ENCODE results near the gene SLC24A3.

Gene SLC24A3

DNA sequence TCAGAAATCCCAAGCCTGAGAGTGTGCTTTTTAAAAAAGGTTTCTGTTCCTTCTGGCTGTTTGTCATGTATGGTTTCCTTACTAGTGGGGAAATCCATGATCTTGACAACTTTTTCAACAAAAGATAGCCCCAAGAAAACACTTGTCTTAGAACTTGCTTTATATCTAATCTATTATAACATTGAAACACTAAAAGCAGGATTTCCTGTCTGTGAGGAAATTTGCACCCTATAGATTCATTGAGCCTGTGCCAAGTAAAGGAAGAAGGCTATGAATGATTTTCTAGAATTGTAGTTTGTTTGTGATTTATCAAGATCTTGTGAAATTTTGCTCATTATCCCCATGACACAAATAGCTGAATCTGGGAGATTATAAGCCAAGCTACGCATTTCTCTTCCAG, 307.0 kb downstream of the SLC24A3 start:
- no peak for DNase-seq

GRCh38 chr20:19520261-19520660, 307.8 kb downstream of the SLC24A3 start:
- DNase-seq: no peak

GRCh38 chr20:19522071-19522801, 309.8 kb downstream of the SLC24A3 start:
- peak in 3 of 6 experiments; percentile 1 to 12 (median 8) for DNase-seq

DNA sequence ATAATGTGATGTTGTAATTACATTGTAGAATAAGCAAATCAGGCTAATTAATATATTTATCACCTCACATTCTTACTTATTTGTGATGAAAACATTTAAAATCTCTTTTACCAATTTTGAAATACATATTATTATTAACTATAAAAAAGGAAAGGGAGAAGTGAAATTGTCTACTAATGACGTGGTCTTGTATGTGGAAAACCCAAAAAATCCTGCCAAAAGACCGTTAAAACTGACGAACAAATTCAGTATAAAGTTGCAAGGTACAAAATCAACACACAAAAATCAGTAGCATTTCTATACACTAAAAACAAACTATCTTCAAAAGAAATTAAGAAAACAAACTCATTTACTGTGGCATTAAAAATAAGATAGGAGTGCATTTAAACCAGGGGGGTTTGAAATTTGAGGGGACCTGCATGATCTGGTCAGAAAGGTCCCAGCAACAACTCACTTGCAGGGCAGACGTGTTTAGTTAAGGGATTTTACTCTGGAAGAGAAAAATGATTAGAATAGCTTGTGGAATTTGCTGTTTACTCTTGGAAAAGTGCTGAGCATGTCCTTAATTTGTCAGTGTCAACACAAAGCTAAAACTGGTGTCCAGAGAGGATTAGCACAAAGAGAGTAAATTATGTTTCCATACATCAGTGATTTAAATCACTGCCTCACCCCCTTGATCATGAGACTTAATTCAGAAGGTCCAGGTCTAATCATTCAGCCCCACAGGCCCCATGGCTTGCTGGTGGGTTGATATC, 310.6 kb downstream of the SLC24A3 start:
- DNase-seq: no peak

- no peak for DNase-seq
Observed at GRCh38 chr20:19524691-19525090, 312.2 kb downstream of the SLC24A3 start.

DNA sequence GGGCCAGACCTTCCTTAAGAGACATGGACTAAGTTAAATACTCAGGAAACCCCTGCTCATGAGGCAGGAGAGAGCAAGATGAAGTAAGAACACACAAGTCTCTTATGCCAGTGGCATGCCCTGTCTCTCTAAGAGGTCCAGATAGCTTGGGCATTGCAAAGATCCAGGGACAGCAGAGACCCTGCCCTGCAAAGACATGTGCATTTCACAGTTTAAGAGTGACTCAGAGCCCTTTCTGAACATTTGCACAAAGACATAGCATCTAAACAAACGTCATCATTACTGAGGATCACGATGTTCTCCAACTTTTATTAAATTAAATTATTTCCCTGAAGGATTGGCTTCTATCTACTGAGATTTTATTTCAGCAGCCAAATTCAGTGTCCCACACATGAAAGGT, 315.1 kb downstream of the SLC24A3 start:
- no peak for DNase-seq

GRCh38 chr20:19528286-19529030, 316.0 kb downstream of the SLC24A3 start:
- no peak for DNase-seq

DNA sequence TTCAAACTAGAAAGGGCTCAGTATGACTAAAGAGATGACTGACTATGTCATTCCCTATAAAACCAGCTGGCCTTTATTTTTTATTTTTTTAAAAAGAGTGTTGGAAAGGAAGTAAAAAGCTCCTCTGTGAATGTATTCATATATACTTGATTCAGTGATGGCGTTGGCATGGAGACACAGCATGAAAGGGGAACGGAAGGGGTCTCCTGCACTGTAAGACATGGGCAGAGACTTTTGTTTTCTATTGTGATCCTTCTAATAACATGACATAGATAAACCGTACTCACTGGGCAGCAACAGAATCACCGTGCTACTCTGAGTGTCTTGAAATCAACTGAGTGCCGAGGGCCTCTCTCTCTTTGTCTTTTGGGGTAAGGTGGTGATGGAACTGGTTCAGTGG, 317.6 kb downstream of the SLC24A3 start:
- no peak for DNase-seq

- no peak for DNase-seq
Observed at GRCh38 chr20:19531446-19531845, 319.0 kb downstream of the SLC24A3 start.

DNA sequence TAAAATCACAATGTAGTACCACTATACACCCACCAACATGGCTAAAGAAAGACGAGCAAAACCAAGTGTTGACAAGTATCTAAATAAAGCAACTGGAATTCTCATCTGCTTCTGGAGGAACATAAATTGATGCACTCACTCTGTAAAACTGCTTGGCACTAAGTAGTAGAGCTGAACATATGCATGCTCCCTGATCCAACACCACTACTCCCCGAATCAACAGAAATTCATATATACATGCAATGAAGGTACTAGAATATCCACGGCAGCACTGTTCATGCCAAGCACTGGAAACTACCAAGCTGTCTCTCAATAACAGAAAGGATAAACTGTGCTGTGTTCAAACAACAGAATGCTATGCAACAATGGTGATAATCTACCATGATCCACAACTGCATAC, 326.1 kb downstream of the SLC24A3 start:
- DNase-seq: no peak

GRCh38 chr20:19539191-19539590, 326.7 kb downstream of the SLC24A3 start:
- DNase-seq: no peak

- no peak for DNase-seq
Observed at GRCh38 chr20:19540392-19540791, 327.9 kb downstream of the SLC24A3 start.

DNA sequence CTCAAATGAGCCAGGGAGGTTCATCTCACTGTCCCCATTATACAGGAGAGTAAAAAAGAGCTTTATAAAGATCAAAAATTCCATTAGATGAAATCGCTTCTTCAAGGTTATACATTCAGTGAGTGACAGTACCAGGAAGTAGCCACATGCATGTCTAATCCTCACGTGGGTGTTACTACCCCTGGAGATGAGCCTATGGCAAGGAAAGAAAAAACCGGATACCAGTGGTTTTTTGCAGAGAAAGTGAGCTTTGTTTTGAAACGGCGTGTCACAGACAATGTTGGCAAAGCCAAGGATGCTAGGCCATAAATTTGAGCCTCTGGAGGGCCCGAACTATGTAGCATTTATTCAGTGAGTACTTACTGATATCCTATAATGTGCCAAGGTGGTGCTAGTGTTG, 330.7 kb downstream of the SLC24A3 start:
- peak in 2 of 6 experiments; percentile 2 to 6 for DNase-seq

DNA sequence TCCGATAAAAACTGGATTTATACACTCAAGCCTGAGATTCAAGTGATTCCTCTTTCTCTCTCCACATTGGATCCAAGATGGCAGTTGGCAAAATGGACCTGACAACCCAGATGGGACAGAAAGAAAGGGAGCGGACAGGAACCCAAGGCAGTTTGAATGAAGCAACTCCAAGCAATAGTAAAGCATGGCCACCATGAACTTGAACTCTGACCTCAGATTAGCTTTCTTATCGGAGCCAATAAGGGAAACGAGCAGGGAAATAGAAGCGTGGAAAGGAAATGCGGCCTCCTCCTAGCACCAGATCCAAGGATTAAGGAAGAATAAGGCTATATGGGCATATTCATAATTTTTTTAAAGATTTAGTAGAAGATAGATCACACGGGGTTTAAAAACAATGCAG, 332.2 kb downstream of the SLC24A3 start:
- DNase-seq: no peak

DNA sequence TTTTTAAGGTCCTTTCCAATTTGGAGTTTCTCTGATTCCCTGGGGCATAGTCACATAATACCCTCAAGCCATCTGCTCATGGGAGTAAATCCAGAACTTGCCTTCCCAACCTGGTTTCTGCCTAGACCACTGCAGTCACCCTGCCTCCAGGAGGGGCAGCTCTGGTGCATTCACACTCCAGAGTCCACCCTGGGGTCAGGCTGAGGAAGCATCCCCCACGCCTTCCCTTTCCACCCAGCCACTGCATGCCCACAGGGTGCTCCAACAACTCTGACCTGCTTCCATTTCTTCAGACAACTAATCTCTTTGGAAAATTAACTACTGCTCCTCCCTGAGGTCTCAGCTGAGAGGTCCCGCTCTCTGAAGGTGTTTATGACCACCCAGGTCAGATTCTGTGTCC, 334.2 kb downstream of the SLC24A3 start:
- DNase-seq: no peak

DNA sequence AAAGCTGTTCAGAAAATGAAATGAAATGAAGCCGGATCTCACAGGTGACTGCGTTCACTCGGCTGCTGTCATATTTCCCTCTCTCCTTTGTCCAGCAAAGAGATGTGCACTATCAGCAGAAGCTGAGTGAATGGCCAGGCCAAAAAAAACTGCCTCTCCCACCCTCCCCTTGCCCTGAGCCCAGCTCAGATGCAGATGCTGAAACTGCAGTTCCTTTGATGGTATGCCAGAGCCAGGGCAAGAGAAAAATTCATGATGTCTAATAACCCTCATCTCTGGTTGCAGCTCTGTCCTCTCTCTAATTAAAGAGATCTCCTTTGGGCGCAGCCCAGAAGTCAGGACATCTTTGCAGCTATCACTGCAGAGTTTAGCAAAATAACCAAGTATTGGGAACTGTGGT, 335.1 kb downstream of the SLC24A3 start:
- DNase-seq: no peak

DNA sequence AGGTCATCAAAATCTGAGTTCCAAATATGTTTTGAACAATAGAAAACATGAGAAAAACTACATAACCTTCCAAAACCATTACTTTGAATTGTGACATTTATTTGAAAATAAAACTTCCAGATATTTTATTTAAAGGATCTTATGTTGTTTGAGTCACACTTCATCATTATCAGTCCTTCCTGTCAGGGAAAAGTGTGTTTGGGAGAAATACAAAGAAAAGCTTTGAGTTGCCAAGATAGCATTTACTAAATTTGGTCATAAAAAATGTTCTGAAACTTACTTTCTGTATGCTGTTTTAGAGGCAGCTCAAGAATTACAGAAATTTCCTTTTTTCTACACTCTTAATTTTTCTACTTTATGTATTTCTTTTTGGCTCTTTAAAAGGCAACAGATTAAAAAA, 337.5 kb downstream of the SLC24A3 start:
- DNase-seq: no peak

GRCh38 chr20:19552221-19553180, 340.1 kb downstream of the SLC24A3 start:
- DNase-seq: no peak

GRCh38 chr20:19554666-19555065, 342.2 kb downstream of the SLC24A3 start:
- DNase-seq: no peak

- DNase-seq: no peak
Observed at GRCh38 chr20:19555726-19556125, 343.3 kb downstream of the SLC24A3 start.

DNA sequence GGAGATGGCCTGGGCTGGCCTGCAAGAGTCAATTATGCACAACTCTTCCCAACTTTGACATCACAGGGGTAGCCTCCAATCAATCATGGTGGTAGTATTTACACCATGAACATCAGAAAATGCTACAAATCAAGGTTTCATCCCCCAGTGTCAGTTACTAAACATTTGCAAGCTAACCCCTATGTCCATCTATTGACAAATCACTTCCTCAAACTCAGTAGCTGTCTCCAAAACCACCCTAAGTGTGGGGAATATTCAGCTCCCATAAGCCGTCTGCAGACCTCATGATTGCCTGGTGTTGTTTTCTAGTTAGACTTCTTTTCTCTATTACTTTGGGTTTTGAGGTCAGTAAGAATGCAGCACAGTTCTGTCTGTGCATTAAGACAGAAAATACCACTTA, 344.8 kb downstream of the SLC24A3 start:
- DNase-seq: no peak

DNA sequence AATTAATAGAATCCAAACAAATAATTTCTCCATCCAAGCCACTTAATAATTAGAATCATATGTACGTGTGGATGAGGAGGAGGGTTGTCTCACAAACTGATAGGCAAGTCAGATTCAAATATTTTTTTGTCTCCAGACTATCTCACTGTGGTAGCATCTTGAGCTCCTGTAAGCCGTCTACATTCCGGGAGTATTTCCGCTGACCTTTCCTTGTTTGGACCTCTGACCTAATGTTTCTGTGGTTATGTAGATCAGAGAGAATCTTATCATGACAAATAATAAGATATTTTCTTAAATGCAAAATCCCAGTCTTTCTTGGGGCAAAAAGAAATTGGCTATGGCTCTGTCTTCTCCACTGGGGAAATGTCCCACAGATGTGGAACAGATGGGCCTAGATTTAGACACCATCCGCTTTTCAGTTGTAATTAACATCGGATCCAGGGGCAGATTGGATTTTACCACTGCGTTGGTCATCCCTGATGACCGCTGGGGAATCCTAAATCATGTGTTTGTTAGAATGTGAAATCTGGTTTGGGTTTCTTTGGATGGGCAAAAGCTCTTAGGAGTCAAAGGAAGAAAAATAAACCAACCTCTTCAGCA, 348.5 kb downstream of the SLC24A3 start:
- DNase-seq: no peak

Measured in stimulated activated naive CD4-positive, alpha-beta T cell (primary cell).